C4-2B (cell line): ENCODE measurements around the gene AAK1.

ENCODE experiments used
- H3K27ac ChIP-seq: fragments of 450-650 bp; 2 replicates; pipeline ENCODE4 v1.5.1; 2017
- CTCF ChIP-seq: fragments of 450-650 bp; conservative IDR thresholded peaks from 2 replicates; pipeline ENCODE4 v1.5.1; 2017; ENCODE audit warnings: mild to moderate bottlenecking
- ZFX ChIP-seq: fragments of 450-650 bp; IDR thresholded peaks from 2 replicates; pipeline ENCODE4 v1.6.1; 2017

The AAK1 gene

DNA sequence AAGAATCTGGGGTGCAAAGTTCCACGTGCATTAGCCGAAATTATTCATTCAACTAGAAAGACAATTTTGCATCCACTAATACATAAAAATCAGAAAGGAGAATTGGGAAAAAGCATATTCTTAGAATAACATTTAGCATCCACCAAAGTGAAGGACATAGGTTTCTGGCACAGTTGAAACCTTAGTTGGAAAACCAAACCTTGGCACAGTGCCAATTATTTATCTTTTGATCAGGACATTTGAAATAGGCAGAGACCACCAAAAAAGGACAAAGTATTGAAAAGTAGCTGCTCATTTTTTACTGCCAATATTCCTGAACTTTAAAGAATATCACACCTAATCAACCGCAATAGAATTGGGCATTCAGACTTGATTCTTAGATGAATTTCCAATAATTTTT is 180.8 kb downstream of the AAK1 start:
- no peak for TF ChIP-seq CTCF
- no peak for TF ChIP-seq ZFX
- no peak overlapping the region for H3K27ac ChIP-seq

DNA sequence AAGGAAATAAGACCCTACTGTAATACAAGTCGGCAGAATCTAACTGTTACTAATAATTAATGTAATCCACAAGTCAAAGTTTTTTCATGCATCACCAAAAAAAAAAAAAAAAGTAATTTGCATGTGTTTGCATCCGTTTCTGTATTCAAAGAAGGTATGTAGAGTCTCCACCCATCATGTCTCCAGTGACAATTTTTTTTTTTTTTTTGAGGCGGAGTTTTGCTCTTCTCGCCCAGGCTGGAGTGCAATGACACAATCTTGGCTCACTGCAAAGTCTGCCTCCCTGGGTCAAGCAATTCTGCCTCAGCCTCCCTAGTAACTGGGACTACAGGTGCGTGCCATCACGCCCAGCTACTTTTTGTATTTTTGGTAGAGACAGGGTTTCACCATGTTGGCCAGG is 182.1 kb downstream of the AAK1 start:
- no peak overlapping the region for H3K27ac ChIP-seq
- TF ChIP-seq ZFX (no peak), CTCF (no peak)

DNA sequence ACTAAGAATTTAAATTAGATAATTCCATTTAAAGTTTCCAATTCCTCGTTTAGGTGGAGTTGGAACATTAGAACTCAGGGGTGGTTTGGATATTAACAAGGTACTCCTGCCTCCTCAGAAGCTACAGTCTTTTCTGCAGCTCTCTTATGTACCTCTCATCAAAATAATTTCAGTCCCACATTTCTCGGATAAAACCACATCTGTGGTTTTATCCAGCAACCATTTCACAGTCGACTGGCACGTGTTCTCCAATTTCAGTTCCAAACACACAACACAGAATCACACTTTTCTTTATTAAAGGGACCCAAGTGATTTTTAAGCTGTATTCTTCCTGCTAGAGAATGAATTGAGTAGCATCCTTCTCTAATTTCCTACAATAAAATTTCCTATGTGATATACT is 183.6 kb downstream of the AAK1 start:
- no peak overlapping the region for H3K27ac ChIP-seq
- TF ChIP-seq CTCF = no peak
- TF ChIP-seq ZFX = no peak

GRCh38 chr2:69456950-69457445 is 186.5 kb downstream of the AAK1 start:
- H3K27ac ChIP-seq = no peak overlapping the region
- TF ChIP-seq ZFX (no peak), CTCF (no peak)

- H3K27ac ChIP-seq = no peak overlapping the region
- TF ChIP-seq CTCF (no peak), ZFX (no peak)
Observed at GRCh38 chr2:69456154-69456553, 187.4 kb downstream of the AAK1 start.

DNA sequence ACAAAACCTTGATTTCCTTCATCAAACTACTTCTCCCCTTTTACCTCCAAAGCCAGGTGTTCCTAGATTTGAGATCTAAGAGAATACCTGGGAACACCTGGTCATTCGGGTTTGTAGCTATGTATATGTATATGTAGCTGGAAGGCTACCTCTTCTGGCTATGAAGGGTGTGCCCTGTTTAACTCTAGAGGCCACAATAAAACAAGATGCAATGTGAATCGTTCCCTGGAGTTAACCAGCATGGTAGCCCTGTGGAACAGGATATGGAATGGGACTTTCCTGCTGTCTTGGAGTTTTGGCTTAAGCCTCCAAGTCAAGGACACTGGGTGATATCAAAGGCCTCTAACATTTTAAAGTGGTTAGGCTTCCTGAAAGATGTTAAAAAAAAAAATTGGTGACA is 188.6 kb downstream of the AAK1 start:
- TF ChIP-seq ZFX = no peak
- no peak for TF ChIP-seq CTCF
- no peak overlapping the region for H3K27ac ChIP-seq

DNA sequence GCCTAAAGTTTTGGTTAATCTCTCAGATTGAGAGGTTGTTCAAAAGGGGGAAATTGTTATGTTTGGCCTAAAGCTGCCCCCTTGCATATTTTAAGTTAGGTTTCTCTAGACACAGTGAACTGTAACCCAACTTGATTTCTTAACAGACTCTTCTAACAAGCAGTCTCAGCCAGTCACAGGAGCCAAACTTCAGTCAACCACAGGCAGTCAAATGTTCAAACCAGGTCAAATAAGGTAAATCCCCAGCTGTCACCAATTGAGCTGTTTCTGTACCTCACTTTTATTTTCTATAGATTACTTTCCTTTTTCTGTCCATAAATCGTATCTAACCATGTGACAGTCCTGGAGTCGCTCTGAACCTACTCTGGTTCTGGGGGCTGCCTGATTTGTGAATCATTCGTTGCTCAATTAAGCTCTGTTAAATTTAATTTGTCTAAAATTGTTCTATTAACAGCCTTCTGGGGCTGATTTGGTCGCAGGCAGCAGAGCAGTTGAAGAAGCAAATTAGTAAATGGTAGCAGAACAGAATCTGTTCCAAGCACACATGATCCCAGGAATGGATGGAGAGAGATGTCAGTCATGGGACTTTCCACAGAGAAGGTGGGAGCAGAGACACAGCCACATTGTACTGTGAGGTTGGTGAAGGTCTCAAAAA is 189.9 kb downstream of the AAK1 start:
- TF ChIP-seq CTCF (no peak), ZFX (no peak)
- no peak overlapping the region for H3K27ac ChIP-seq
